OCI-LY3 (cell line): Measurements from ENCODE around the gene EML4.

Experiments
- CTCF ChIP-seq: fragments of 200-600, 300-600 bp; sonication (generic); IDR thresholded peaks from 2 replicates; pipeline ENCODE4 v1.5.1; 2014; ENCODE audit warnings: antibody characterized with exemption, low read length, low read depth
- EZH2phosphoT487 ChIP-seq: fragments of 200-600 bp; shearing (Covaris generic); IDR thresholded peaks from 2 replicates; pipeline ENCODE4 v1.6.1; 2018; ENCODE audit warnings: antibody characterized with exemption, mixed run types, low read depth

GRCh38 chr2:42363413-42363812 is 194.3 kb downstream of the EML4 start:
- TF ChIP-seq CTCF = no peak
- TF ChIP-seq EZH2phosphoT487 = no peak
